Stomach (tissue), 9 donors: Measurements from ENCODE around the gene PVALEF. TPM values are rescaled to one million over a fixed set of nuclear protein-coding genes. Genes with fewer than 3 reads are reported as not detected.

Source experiments
- DNase-seq, 2 donors: peaks; one replicate each; pipeline versions ENCODE4 v3.0.0 to v3.0.0-alpha.2; 2013 to 2019
- H3K27ac ChIP-seq, 5 donors: fragments of 200-600 bp in 4 of 5; sonication (generic) in 4 of 5; one replicate each; pipeline ENCODE4 v1.5.1; 2013 to 2019; ENCODE audit warnings: mild to moderate bottlenecking in 1 of 5, moderate library complexity in 1 of 5
- H3K27me3 ChIP-seq, 3 donors: fragments of 200-600 bp; sonication (generic); one replicate each; pipeline ENCODE4 v1.5.1; 2017 to 2019; ENCODE audit warnings: mixed run types in 1 of 3
- H3K36me3 ChIP-seq, 4 donors: fragments of 200-600 bp; sonication (generic); 1 replicate in 3 of 4; 2 replicates in 1 of 4; pipeline ENCODE4 v1.5.1; 2016 to 2019
- H3K4me1 ChIP-seq, 4 donors: fragments of 200-600 bp; sonication (generic); one replicate each; pipeline ENCODE4 v1.5.1; 2016 to 2019
- H3K4me3 ChIP-seq, 4 donors: fragments of 200-600 bp; sonication (generic) in 3 of 4; one replicate each; pipeline ENCODE4 v1.5.1; 2016 to 2019; ENCODE audit warnings: mild to moderate bottlenecking in 1 of 4
- H3K9me3 ChIP-seq, 4 donors: fragments of 200-600 bp; sonication (generic); one replicate each; pipeline ENCODE4 v1.5.1; 2016 to 2019
- CTCF ChIP-seq, 7 experiments: fragments of 450-650 bp in 4 of 7; fragments of 200-600 bp in 3 of 7; sonication (generic) in 3 of 7; IDR thresholded peaks; one replicate each; pipeline ENCODE4 v1.5.1; 2016 to 2019; ENCODE audit warnings: antibody characterized with exemption in 7 of 7, control low read depth in 2 of 7, mild to moderate bottlenecking in 1 of 7
- EP300 ChIP-seq: sonication (generic); formaldehyde crosslinking; IDR thresholded peaks from one replicate; pipeline ENCODE4 v1.6.1; 2017; ENCODE audit warnings: antibody characterized with exemption
- POLR2A ChIP-seq, 4 donors: fragments of 450-650 bp; IDR thresholded peaks; one replicate each; pipeline ENCODE4 v1.6.1; 2016; ENCODE audit warnings: antibody characterized with exemption in 4 of 4, control low read depth in 2 of 4, mild to moderate bottlenecking in 1 of 4, moderate library complexity in 1 of 4
- POLR2AphosphoS5 ChIP-seq, 3 donors: sonication (generic); formaldehyde crosslinking; IDR thresholded peaks; one replicate each; pipeline ENCODE4 v1.6.1; 2016; ENCODE audit warnings: antibody characterized with exemption in 3 of 3
- WGBS, 5 donors: extraction: QIAGEN DNeasy Blood & Tissue Kit in 3 of 5; methylation state at CpG; one replicate each; pipeline versions ENCODE4 v1.1.5 to v1.1.7; 2013 to 2018; 5-methylcytosine and 5-hydroxymethylcytosine counted together
- intact Hi-C: fragments of 100-400 bp; cut with DNase I; formaldehyde crosslinking; loops from one replicate; pipeline ENCODE4 v1.15.1; 2023; ENCODE audit warnings: low total_unique reads
- polyA plus RNA-seq, 3 donors: library from polyadenylated mRNA; stranded (reverse); fragments of 200-250 nt; gene quantifications; one replicate each; pipeline ENCODE4 v1.2.3, GENCODE V29; 2013
- total RNA-seq, 5 donors: library from RNA; depleted of rRNA; stranded (reverse); fragments of >200 nt; gene quantifications; one replicate each; pipeline versions ENCODE4 v1.1.0 to v1.2.3, GENCODE V29; 2014 to 2016
- donor health status: healthy with polysubstance abuse.
- donor health status: Bipolar disorder and iron deficiency.
- donor health status: healthy.

The PVALEF gene
- total and polyA plus RNA-seq, 8 donors, result not detected

GRCh38 chr17:81156866-81157805 lies 8.2 kb upstream of the PVALEF start:
- Histone ChIP-seq H3K27ac (no peak overlapping the region), H3K9me3 (no peaks in the 10 kb centered on the region), H3K36me3 (no peaks in the 10 kb centered on the region), H3K4me1 (peaks cover 0 to 3% (median 0%) of the 10 kb centered on the region in 4 donors), H3K4me3 (no peak overlapping the region), H3K27me3 (peaks cover 0 to 8% (median 0%) of the 10 kb centered on the region in 3 donors)
- intact Hi-C loops, result no loop called here
- no peak for DNase-seq
- TF ChIP-seq EP300 (no peak), POLR2A (IDR thresholded peaks at IDR 0.05) (no peak), CTCF (IDR thresholded peaks at IDR 0.05) (no peak), POLR2AphosphoS5 (IDR thresholded peaks at IDR 0.05) (no peak)
- 90 to 93% (median 93%) methylated on average over 25 to 38 of the region's 38 CpGs for WGBS, 5 donors

GRCh38 chr17:81157848-81158687 lies 7.2 kb upstream of the PVALEF start:
- WGBS, 5 donors, result 86 to 88% (median 87%) methylated on average over 22 to 39 of the region's 39 CpGs
- H3K4me3 ChIP-seq, result no peak overlapping the region
- no peaks in the 10 kb centered on the region for H3K9me3 ChIP-seq
- DNase-seq, result no peak
- TF ChIP-seq POLR2AphosphoS5 (IDR thresholded peaks at IDR 0.05) (no peak), CTCF (IDR thresholded peaks at IDR 0.05) (no peak), POLR2A (IDR thresholded peaks at IDR 0.05) (no peak), EP300 (no peak)
- no peak overlapping the region for H3K27ac ChIP-seq
- H3K27me3 ChIP-seq, result peaks cover 0 to 9% (median 0%) of the 10 kb centered on the region in 3 donors
- intact Hi-C loops, result no loop called here
- H3K4me1 ChIP-seq, result peaks cover 0 to 3% (median 0%) of the 10 kb centered on the region in 4 donors
- H3K36me3 ChIP-seq, result no peaks in the 10 kb centered on the region

GRCh38 chr17:81158688-81159590 lies 6.4 kb upstream of the PVALEF start:
- peaks cover 0 to 3% (median 0%) of the 10 kb centered on the region in 4 donors for H3K4me1 ChIP-seq
- DNase-seq, result no peak
- H3K27ac ChIP-seq, result no peak overlapping the region
- H3K36me3 ChIP-seq, result no peaks in the 10 kb centered on the region
- TF ChIP-seq CTCF (IDR thresholded peaks at IDR 0.05) (no peak), EP300 (no peak), POLR2A (IDR thresholded peaks at IDR 0.05) (no peak), POLR2AphosphoS5 (IDR thresholded peaks at IDR 0.05) (no peak)
- intact Hi-C loops, result no loop called here
- H3K4me3 ChIP-seq, result peak overlapping the region in 2 of 4 donors; percentile 31 to 40
- peaks cover 0 to 17% (median 0%) of the 10 kb centered on the region in 3 donors for H3K27me3 ChIP-seq
- WGBS, 5 donors, result 88 to 94% (median 89%) methylated on average over 36 to 43 of the region's 43 CpGs
- H3K9me3 ChIP-seq, result no peaks in the 10 kb centered on the region
